Measurements from ENCODE around the gene MND1. TPM values are rescaled to one million over a fixed set of nuclear protein-coding genes. Genes with fewer than 3 reads are reported as not detected.

MND1 gene
- total and polyA plus RNA-seq, 2 of the 8 experiments (the other 6 are each of a cell fraction or from before 2014, with no cell fraction given) = 4.4 to 26.2 TPM

DNA sequence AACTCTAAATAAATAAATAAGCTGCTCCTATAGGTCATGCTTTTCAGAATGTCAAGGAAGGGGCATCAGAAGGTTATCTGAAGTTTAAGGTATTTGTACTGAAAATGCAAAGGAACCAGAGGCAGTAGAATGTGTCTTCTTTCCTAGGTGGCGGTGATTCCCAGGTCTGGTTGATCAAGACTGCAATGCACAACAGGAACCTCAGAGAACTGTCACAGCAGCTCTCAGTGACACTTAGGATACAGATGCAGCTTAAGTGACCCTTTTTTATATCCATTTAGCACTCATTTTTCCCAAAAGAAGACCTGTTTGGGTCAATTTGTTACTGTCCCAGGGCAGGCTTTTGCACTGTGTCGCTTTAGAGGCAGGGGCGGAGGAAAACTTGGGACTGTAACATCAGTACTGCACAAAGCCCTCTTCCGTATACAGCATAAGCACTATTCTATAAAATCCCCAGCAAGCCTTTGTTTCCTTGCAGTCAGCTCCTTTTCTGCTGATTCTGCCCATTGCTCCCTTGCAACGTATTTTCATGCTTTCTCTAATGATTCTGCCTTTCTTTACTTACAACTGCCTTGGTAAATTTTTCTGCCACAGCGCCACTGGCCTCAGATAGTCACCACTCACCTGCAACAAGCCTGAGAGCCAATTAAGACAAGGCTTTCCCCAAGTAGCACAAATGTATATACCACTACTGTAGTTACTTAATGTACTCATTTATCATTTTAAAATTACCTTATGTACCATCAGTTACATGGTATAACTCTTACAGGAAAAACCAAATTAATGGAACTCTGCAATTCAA, 1.5 kb upstream of the MND1 start (continued):
- TF ChIP-seq YY1 (IDR thresholded peaks at IDR 0.05; ENCODE audit: low read depth, low read length) (no peak), SUZ12 (IDR thresholded peaks at IDR 0.05; ENCODE audit: low read length) (no peak), CTBP2 (IDR thresholded peaks at IDR 0.05; ENCODE audit: borderline replicate concordance, insufficient read depth, insufficient read length, low read length) (no peak), PHF8 (conservative IDR thresholded peaks at IDR 0.05; ENCODE audit: low read depth, low read length) (no peak), MAFK (IDR thresholded peaks at IDR 0.05; ENCODE audit: low read depth, low read length) (no peak), CBX5 (IDR thresholded peaks at IDR 0.05; ENCODE audit: low read depth, low read length) (no peak), GTF2F1 (IDR thresholded peaks at IDR 0.05; ENCODE audit: borderline replicate concordance, low read depth, low read length) (no peak), SP1 (IDR thresholded peaks at IDR 0.05; ENCODE audit: low read depth, low read length) (no peak), BCL11A (IDR thresholded peaks at IDR 0.05; ENCODE audit: low read depth in 2 of 2, low read length in 2 of 2) (no peak)

Measured in H1 (cell line).